Activated CD4-positive, alpha-beta T cell treated with anti-CD3 and anti-CD28 coated beads, Interleukin-2, amount 50 U/mL, for 16 hours (primary cell): Measurements from ENCODE around the gene ACTR3C.
"Not testable (repeated sequence)": the region's sequence is repeated elsewhere in the genome, so short reads cannot be mapped to it uniquely, and the experiment has no call there.

Experiments
- DNase-seq: peaks from one replicate; pipeline ENCODE4 v3.0.0-alpha.2; 2020

ACTR3C gene

DNA sequence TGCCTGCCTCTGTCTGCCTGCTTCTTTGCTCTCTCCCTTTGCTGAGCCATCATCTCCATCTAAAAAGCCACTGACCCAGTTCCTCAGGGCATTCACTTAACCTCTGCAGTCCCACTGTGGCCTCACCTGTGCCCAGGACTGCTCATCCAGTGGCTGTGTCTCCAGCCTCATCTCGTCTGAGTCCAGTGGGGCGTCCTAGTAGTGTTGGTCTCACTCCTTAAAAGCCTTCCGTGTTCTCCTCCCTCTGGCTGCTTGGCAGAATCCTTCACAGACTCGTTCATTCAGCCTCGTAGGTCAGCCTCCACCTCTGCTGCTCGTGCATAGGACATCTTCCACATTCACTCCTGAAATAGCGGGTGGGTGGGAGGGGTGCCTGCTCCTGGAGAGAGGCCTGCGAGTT lies 10.8 kb upstream of the ACTR3C start:
- DNase-seq, result no peak

DNA sequence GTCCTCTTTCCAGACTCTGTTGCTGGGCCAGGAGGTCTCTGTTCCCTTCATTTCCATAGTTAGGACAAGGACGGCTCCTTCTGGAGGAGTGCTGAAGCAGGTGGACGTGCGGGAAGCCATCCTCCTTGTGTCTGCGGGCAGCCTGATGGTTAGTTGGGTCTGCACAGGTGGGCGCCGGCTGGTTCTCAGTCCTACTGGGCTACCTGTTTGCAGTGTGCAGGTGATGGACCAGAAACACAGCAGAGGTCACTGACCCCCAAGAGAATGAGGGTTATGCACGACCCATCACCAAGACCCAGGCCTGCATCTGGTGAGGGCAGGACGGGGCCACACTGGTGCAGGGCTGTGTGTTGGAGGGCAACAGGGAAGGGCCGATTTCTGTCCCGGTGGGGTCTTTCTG lies 10.3 kb upstream of the ACTR3C start:
- DNase-seq, result no peak

- no peak for DNase-seq
Measured at GRCh38 chr7:150332852-150333635, 9.7 kb upstream of the ACTR3C start.

GRCh38 chr7:150330211-150330885 lies 7.0 kb upstream of the ACTR3C start:
- no peak for DNase-seq

DNA sequence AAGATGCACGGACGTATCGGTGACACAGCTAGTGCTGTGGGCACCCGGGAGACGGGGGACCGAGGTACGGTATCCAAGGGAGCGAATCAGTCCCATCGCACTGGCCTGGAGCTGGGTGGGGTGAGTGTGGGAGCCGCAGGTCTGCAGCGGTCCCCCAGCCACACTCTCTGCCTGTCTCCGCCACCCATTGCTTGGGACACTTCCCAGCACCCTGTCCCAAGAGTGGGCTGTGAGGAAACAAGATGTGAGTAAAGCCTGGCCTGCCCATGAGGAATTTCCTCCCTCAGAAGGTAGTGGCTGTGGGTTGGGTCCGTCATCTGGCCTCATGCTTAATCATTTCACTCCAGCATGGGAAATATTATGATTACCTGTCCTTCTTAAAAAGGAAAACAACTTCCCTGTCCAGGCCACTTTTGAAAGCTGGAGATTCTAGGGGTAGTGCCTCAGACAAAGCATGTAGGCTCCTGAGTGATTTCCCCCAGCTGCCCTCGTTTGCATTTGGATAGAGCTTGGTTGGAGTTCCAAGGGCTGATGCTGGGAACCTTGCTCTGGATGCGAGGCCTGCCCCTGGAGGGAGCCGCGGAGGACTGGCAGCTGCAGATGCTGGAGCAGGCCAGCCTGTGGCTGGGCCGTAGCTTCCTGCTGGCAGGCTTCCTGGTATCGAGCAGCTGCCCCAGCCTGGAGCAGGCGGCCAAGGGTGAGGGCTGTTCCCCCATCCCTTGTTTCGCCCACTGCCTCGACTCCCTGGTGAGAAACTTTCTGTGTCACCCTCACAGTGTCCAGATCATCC lies 6.2 kb upstream of the ACTR3C start:
- DNase-seq, result no peak

- DNase-seq, result no peak
Measured at GRCh38 chr7:150327308-150327707, 4.0 kb upstream of the ACTR3C start.

DNA sequence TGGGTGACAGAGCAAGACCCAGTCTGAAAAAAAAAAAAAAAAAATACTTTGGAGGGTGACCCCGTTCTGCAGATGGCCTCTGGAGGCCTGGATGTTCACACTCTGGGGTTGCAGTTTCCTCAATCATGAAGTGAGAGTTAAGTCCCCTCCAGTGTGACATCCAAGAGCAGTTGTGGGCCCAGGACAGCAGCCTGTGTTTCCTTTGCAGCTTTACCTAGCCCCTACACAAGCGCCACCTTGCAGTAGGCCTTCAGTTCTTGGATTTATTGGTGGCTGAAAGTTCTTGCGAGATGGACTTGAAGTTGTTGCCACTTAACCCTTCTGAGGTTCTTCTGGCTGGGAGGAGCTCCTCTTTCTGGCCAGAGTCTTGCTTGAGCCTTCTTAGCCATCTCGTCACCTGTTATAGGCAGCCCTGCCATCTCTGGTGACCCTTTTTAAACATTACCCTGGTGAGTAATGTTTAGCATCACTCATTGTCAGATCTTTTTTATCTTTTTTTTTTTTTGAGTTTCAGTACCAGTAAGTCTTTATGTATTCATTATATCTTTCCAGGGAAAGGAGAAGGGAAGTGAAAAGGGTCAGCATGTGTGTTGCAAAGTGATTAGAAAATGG lies 3.4 kb upstream of the ACTR3C start:
- DNase-seq, result no peak

GRCh38 chr7:150325901-150326300 lies 2.6 kb upstream of the ACTR3C start:
- no peak for DNase-seq

- DNase-seq, result no peak
Measured at GRCh38 chr7:150325110-150325611, 1.8 kb upstream of the ACTR3C start.

GRCh38 chr7:150324373-150324961 lies 1.1 kb upstream of the ACTR3C start:
- DNase-seq, result no peak

- no peak for DNase-seq
Measured at GRCh38 chr7:150323682-150324372, 482 bp upstream of the ACTR3C start.

DNA sequence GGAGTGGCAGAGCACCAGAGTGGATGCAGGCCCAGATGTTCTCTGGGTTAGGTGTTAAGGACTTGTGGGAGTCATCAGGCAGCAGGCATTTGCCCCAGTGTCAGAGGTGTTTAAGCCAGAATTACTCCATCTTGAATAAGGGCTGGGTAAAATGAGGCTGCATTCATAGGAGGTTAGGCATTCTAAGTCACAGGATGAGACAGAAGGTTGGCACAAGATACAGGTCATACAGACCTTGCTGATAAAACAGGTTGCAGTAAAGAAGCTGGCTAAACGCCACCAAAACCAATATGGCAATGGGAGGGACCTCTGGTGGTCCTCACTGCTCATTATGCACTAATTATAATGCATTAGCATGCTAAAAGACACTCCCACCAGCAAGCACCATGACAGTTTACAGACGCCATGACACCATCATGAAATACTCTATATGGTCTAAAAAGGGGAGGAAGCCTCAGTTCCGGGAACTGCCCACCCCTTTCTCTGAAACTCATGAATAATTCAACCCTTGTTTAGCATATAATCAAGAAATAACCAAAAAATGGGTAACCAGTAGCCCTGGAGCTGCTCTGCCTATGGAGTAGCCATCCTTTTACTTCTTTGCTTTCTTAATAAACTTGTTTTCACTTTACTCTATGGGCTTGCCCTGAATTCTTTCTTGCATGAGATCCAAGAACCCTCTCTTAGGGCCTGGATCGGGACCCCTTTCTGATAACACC lies 1.1 kb downstream of the ACTR3C start:
- DNase-seq, result peak; percentile 82

- DNase-seq, result no peak
Measured at GRCh38 chr7:150321788-150322113, 1.6 kb downstream of the ACTR3C start.

GRCh38 chr7:150317748-150318444 lies 5.4 kb downstream of the ACTR3C start:
- no peak for DNase-seq

GRCh38 chr7:150316987-150317386 lies 6.4 kb downstream of the ACTR3C start:
- DNase-seq, result not testable (repeated sequence)

DNA sequence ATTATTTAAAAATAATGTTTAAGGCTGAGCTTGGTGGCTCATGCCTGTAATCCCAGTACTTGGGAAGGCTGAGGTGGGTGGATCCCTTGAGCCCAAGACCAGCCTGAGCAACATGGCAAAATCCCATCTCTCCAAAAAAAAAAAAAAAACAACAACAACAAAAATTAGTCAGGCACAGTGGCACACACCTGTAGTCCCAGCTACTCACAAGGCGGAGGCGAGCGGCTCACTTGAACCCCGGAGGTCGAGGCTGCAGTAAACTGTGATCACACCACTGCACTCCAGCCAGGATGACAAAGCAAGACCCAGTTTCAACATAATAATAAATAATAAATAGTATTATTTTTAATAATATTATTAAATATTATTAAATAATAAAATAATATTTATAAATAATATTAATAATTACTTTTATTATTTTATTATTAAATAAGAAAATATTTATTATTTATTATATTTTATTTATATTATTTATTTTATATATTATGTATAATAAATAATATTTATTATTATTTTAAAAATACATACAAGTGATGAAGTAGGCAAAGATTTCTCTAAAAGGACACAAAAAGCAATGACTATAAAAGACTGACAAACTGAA lies 8.6 kb downstream of the ACTR3C start:
- DNase-seq, result no peak

GRCh38 chr7:150313870-150314269 lies 9.5 kb downstream of the ACTR3C start:
- DNase-seq, result no peak

- DNase-seq, result no peak
Measured at GRCh38 chr7:150313367-150313809, 10.0 kb downstream of the ACTR3C start.

DNA sequence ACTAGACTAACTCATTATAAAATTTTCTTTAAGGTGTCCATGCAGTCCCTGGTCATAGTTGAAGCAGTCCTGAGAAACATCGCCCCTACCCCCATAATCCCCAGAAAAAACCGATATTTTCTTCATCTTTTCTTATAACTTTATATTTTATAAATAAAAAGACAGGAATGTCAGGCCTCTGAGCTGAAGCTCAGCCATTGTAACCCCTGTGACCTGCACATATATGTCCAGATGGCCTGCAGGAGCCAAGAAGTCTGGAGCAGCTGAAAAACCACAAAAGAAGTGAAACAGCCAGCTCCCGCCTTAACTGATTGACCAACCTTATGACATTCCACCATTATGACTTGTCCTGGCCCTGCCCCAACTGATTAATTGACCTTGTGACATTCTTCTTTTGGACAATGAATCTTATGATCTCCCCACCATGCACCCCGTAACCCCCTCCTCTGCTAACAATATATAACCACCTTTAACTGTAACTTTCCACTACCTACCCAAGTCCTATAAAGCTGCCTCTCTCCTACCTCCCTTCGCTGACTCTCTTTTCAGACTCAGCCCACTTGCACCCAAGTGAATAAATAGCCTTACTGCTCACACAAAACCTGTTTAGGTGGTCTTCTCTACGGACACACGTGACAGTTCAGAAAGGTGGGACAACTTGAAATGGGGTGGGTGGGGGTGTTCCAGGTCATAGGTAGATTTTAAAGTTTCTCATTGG lies 10.5 kb downstream of the ACTR3C start:
- DNase-seq, result not testable (repeated sequence)

DNA sequence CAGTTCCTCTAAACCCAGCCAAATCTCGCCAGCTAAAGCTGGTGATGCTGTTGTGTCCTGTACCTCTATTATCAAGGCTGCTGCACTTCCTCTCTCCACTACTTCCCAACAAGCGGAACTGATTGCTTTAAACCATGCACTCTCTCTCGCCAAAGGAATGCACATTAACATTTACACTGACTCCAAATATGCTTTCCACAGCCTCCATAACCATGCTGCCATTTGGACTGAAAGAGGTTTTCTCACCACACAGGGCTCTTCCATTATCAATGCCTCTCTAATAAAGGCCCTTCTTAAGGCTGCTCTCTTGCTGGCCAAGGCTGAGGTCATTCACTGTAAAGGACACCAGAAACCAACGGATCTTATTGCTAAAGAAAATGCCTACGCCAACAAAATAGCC lies 11.6 kb downstream of the ACTR3C start:
- DNase-seq, result no peak
